ENCODE data around the gene GFRAL.

The GFRAL gene

DNA sequence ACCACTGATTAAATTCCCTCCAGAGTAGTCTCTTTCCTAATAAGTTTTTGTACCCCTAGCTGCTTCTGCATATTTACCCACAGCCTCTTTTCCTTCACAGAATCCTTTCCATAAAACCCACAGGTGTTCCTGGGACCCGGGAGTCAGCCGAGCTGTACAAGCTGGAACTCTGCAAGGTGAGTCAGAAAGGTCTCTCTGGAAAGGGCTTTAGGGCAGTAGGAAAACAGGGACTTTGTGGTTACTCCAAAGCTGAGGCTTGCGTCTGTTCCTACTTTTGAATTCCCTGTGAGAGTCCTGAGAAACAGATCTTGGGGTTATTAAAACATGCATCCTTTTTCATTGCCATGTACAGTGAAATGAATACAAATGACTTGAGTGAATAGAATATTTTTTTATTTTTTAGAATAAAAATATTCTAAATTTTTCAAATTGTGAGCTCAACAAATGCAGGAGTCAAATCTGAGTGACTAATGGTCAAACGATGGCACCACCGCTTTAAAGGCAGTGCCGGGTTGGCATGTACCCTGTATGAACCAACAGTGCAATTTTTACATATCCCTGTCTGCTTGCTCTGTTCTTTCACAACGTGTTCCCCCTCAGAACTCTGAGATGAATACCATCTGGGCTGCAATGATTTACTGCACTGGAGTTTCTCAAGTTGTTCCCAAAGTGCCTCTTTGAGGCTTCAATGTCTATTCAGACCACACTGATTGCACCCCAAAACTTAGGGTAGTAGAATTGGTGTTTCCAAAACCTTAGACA lies 78.4 kb downstream of the GFRAL start:
- Histone ChIP-seq H3K9me3 (ENCODE audit: insufficient read depth, low read depth, low read length) (no peaks in the 10 kb centered on the region), H3K4me1 (ENCODE audit: insufficient read depth, low read length, poor library complexity, severe bottlenecking) (no peaks in the 10 kb centered on the region), H3K9me2 (replicated peaks; ENCODE audit: low read depth, low read length) (no peaks in the 10 kb centered on the region), H4K20me1 (ENCODE audit: insufficient read depth, low read length, poor library complexity, severe bottlenecking) (no peaks in the 10 kb centered on the region), H3K4me3 (ENCODE audit: low read length, poor library complexity, severe bottlenecking) (no peak overlapping the region), H3K79me2 (ENCODE audit: insufficient read depth, low read length) (no peaks in the 10 kb centered on the region), H2AFZ (ENCODE audit: low read length) (no peak overlapping the region), H3K36me3 (ENCODE audit: insufficient read depth, low read length) (no peaks in the 10 kb centered on the region), H3K4me2 (ENCODE audit: low read depth, low read length, poor library complexity, severe bottlenecking) (no peak overlapping the region), H3K9ac (ENCODE audit: low read depth, low read length, poor library complexity, severe bottlenecking) (no peak overlapping the region), H3K27me3 (ENCODE audit: insufficient read depth, low read length, poor library complexity, severe bottlenecking) (no peaks in the 10 kb centered on the region), H3F3A (ENCODE audit: low read depth) (no peaks in the 10 kb centered on the region)
- TF ChIP-seq EZH2phosphoT487 (IDR thresholded peaks at IDR 0.05; ENCODE audit: borderline replicate concordance), result no peak
- TF ChIP-seq, protein P1, sequence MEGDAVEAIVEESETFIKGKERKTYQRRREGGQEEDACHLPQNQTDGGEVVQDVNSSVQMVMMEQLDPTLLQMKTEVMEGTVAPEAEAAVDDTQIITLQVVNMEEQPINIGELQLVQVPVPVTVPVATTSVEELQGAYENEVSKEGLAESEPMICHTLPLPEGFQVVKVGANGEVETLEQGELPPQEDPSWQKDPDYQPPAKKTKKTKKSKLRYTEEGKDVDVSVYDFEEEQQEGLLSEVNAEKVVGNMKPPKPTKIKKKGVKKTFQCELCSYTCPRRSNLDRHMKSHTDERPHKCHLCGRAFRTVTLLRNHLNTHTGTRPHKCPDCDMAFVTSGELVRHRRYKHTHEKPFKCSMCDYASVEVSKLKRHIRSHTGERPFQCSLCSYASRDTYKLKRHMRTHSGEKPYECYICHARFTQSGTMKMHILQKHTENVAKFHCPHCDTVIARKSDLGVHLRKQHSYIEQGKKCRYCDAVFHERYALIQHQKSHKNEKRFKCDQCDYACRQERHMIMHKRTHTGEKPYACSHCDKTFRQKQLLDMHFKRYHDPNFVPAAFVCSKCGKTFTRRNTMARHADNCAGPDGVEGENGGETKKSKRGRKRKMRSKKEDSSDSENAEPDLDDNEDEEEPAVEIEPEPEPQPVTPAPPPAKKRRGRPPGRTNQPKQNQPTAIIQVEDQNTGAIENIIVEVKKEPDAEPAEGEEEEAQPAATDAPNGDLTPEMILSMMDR (conservative IDR thresholded peaks at IDR 0.05; ENCODE audit: low read length), result no peak

DNA sequence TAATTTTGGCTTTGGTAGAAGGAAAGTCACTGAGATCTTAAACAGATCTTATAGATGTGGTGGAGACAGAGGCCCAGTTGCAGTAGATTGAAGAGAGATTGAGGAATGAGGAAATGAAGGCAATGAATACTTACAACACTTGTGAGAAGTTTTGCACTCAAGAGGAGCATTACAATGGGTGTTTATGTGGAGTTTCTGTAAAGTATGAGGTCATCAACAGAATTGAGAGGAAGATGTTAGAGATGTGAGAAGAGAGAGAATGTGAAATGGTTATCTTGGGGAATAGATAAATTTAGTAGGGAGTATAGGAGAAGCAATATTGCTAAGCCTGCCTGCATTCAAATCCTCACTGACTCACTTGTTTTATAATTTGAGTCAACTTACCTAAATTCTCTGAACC lies 83.4 kb downstream of the GFRAL start:
- no peaks in the 10 kb centered on the region for H3F3A ChIP-seq (ENCODE audit: low read depth)
- H3K9ac ChIP-seq (ENCODE audit: low read depth, low read length, poor library complexity, severe bottlenecking), result no peak overlapping the region
- H3K4me1 ChIP-seq (ENCODE audit: insufficient read depth, low read length, poor library complexity, severe bottlenecking), result no peaks in the 10 kb centered on the region
- no peaks in the 10 kb centered on the region for H3K36me3 ChIP-seq (ENCODE audit: insufficient read depth, low read length)
- no peak overlapping the region for H2AFZ ChIP-seq (ENCODE audit: low read length)
- no peak overlapping the region for H3K4me2 ChIP-seq (ENCODE audit: low read depth, low read length, poor library complexity, severe bottlenecking)
- H3K9me3 ChIP-seq (ENCODE audit: insufficient read depth, low read depth, low read length), result no peaks in the 10 kb centered on the region
- no peak for TF ChIP-seq EZH2phosphoT487 (IDR thresholded peaks at IDR 0.05; ENCODE audit: borderline replicate concordance)
- TF ChIP-seq, protein P1 (conservative IDR thresholded peaks at IDR 0.05; ENCODE audit: low read length), result no peak
- no peaks in the 10 kb centered on the region for H3K9me2 ChIP-seq (replicated peaks; ENCODE audit: low read depth, low read length)
- no peaks in the 10 kb centered on the region for H4K20me1 ChIP-seq (ENCODE audit: insufficient read depth, low read length, poor library complexity, severe bottlenecking)
- no peak overlapping the region for H3K4me3 ChIP-seq (ENCODE audit: low read length, poor library complexity, severe bottlenecking)
- H3K27me3 ChIP-seq (ENCODE audit: insufficient read depth, low read length, poor library complexity, severe bottlenecking), result no peaks in the 10 kb centered on the region
- no peaks in the 10 kb centered on the region for H3K79me2 ChIP-seq (ENCODE audit: insufficient read depth, low read length)

DNA sequence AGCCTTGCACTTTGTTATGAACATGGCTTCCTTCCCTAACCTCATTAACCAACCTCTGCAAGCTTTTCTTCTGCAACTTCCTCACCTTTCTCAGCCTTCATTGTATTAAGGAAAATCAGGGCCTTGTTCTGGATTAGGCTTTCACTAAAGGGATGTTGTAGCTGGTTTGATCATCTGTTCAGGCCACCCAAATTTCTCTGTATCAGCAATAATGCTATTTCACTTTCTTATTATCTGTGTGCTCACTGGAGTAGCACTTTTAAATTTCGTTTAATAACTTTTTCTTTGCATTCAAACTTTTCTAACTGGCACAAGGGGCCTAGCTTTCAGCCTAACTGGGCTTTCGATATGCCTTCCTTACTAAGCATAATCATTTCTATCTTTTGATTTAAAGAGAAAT lies 96.7 kb downstream of the GFRAL start:
- no peak overlapping the region for H2AFZ ChIP-seq (ENCODE audit: low read length)
- H3K79me2 ChIP-seq (ENCODE audit: insufficient read depth, low read length), result no peaks in the 10 kb centered on the region
- H3K36me3 ChIP-seq (ENCODE audit: insufficient read depth, low read length), result no peaks in the 10 kb centered on the region
- no peaks in the 10 kb centered on the region for H3K9me2 ChIP-seq (replicated peaks; ENCODE audit: low read depth, low read length)
- no peak overlapping the region for H3K9ac ChIP-seq (ENCODE audit: low read depth, low read length, poor library complexity, severe bottlenecking)
- H3K4me1 ChIP-seq (ENCODE audit: insufficient read depth, low read length, poor library complexity, severe bottlenecking), result no peaks in the 10 kb centered on the region
- H3K27me3 ChIP-seq (ENCODE audit: insufficient read depth, low read length, poor library complexity, severe bottlenecking), result no peaks in the 10 kb centered on the region
- no peak overlapping the region for H3K4me2 ChIP-seq (ENCODE audit: low read depth, low read length, poor library complexity, severe bottlenecking)
- no peaks in the 10 kb centered on the region for H4K20me1 ChIP-seq (ENCODE audit: insufficient read depth, low read length, poor library complexity, severe bottlenecking)
- H3F3A ChIP-seq (ENCODE audit: low read depth), result no peaks in the 10 kb centered on the region
- H3K4me3 ChIP-seq (ENCODE audit: low read length, poor library complexity, severe bottlenecking), result no peak overlapping the region
- H3K9me3 ChIP-seq (ENCODE audit: insufficient read depth, low read depth, low read length), result no peaks in the 10 kb centered on the region
- TF ChIP-seq, protein P1 (conservative IDR thresholded peaks at IDR 0.05; ENCODE audit: low read length), result no peak
- TF ChIP-seq EZH2phosphoT487 (IDR thresholded peaks at IDR 0.05; ENCODE audit: borderline replicate concordance), result no peak
